ENCODE measurements around the gene UCKL1.
"Not testable (repeated sequence)": the region's sequence is repeated elsewhere in the genome, so short reads cannot be mapped to it uniquely, and the experiment has no call there.

UCKL1 gene

GRCh38 chr20:63966172-63966943 is 10.1 kb upstream of the UCKL1 start:
- no peak for DNase-seq (ENCODE audit: insufficient read length, low spot score)
- TF ChIP-seq CTCF (IDR thresholded peaks at IDR 0.05; ENCODE audit: insufficient read depth, missing control alignments) = no peak
- FAIRE-seq = no peak

- DNase-seq (ENCODE audit: insufficient read length, low spot score) = no peak
- FAIRE-seq = no peak
- TF ChIP-seq CTCF (IDR thresholded peaks at IDR 0.05; ENCODE audit: insufficient read depth, missing control alignments) = no peak
Measured at GRCh38 chr20:63964412-63964811, 8.2 kb upstream of the UCKL1 start.

- DNase-seq (ENCODE audit: insufficient read length, low spot score) = no peak
- no peak for TF ChIP-seq CTCF (IDR thresholded peaks at IDR 0.05; ENCODE audit: insufficient read depth, missing control alignments)
- FAIRE-seq = no peak
Measured at GRCh38 chr20:63963784-63964301, 7.6 kb upstream of the UCKL1 start.

- DNase-seq (ENCODE audit: insufficient read length, low spot score) = no peak
- no peak for FAIRE-seq
- no peak for TF ChIP-seq CTCF (IDR thresholded peaks at IDR 0.05; ENCODE audit: insufficient read depth, missing control alignments)
Measured at GRCh38 chr20:63963348-63963741, 7.1 kb upstream of the UCKL1 start.

GRCh38 chr20:63962426-63963347 is 6.5 kb upstream of the UCKL1 start:
- DNase-seq (ENCODE audit: insufficient read length, low spot score) = no peak
- no peak for TF ChIP-seq CTCF (IDR thresholded peaks at IDR 0.05; ENCODE audit: insufficient read depth, missing control alignments)
- no peak for FAIRE-seq

- no peak for TF ChIP-seq CTCF (IDR thresholded peaks at IDR 0.05; ENCODE audit: insufficient read depth, missing control alignments)
- FAIRE-seq (no peak), DNase-seq (ENCODE audit: insufficient read length, low spot score) (no peak)
Measured at GRCh38 chr20:63961664-63962425, 5.6 kb upstream of the UCKL1 start.

- not testable (repeated sequence) for DNase-seq (ENCODE audit: insufficient read length, low spot score); FAIRE-seq
Measured at GRCh38 chr20:63960654-63961621, 4.7 kb upstream of the UCKL1 start.
